AG10803 (cell line): Measurements from ENCODE around the gene STK32C.

Source experiments
- DNase-seq: peaks from one replicate; pipeline ENCODE4 v3.0.0; 2010; ENCODE audit warnings: low read depth
- H3K4me3 ChIP-seq: 2 replicates; pipeline ENCODE4 v1.5.1; 2011; ENCODE audit warnings: mild to moderate bottlenecking, low read length, control low read depth
- CTCF ChIP-seq: conservative IDR thresholded peaks from 2 replicates; pipeline ENCODE4 v1.5.1; 2011; ENCODE audit warnings: mild to moderate bottlenecking, low read length, control low read depth, inconsistent platforms

Gene STK32C

GRCh38 chr10:132204781-132205473, 102.8 kb downstream of the STK32C start:
- H3K4me3 ChIP-seq: no peak overlapping the region
- TF ChIP-seq CTCF: no peak
- DNase-seq: no peak

GRCh38 chr10:132204078-132204780, 103.5 kb downstream of the STK32C start:
- DNase-seq: no peak
- no peak for TF ChIP-seq CTCF
- no peak overlapping the region for H3K4me3 ChIP-seq

GRCh38 chr10:132203256-132204077, 104.3 kb downstream of the STK32C start:
- no peak for DNase-seq
- no peak overlapping the region for H3K4me3 ChIP-seq
- no peak for TF ChIP-seq CTCF

- DNase-seq: no peak
- no peak for TF ChIP-seq CTCF
- no peak overlapping the region for H3K4me3 ChIP-seq
These were observed 105.4 kb downstream of the STK32C start for GRCh38 chr10:132202070-132202970.

- no peak overlapping the region for H3K4me3 ChIP-seq
- DNase-seq: no peak
- TF ChIP-seq CTCF: no peak
These were observed 106.4 kb downstream of the STK32C start for GRCh38 chr10:132201111-132201969.
